Transverse colon (tissue), 3 donors: ENCODE measurements around the gene MAN1C1.

ENCODE experiments used
- EP300 ChIP-seq: sonication (generic); formaldehyde crosslinking; IDR thresholded peaks from one replicate; pipeline ENCODE4 v1.6.1; 2017; ENCODE audit warnings: antibody characterized with exemption, low read depth
- TF ChIP-seq, protein P1 (sequence below), 5 experiments: fragments of 200-600 bp in 3 of 5; fragments of 450-650 bp in 2 of 5; sonication (generic) in 3 of 5; IDR thresholded peaks; 1 replicate in 2 of 5; 2 replicates in 3 of 5; pipeline ENCODE4 v1.5.1; 2016 to 2017; ENCODE audit warnings: antibody characterized with exemption in 5 of 5, inconsistent platforms in 3 of 5, mild to moderate bottlenecking in 2 of 5, moderate library complexity in 1 of 5

DNA sequence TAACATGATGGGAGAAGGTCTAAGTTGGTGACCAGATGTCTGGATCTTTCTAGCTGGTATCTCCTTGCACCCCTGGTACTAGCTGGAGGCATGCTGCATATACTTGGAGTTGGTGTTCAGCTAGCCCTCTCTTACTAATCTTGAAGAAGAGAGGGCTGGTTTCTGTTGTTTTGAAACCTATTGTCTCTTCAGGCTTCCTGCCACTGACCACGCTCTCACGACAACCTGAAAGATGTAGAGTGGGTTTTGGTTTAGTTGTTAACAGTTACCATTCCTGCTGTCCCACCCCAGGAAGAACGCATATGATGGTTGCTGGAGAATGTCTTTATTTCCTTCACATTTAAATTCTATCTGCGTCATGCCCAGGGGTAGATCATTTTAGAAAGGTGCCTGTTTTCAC lies 3.6 kb downstream of the MAN1C1 start:
- TF ChIP-seq, protein P1, sequence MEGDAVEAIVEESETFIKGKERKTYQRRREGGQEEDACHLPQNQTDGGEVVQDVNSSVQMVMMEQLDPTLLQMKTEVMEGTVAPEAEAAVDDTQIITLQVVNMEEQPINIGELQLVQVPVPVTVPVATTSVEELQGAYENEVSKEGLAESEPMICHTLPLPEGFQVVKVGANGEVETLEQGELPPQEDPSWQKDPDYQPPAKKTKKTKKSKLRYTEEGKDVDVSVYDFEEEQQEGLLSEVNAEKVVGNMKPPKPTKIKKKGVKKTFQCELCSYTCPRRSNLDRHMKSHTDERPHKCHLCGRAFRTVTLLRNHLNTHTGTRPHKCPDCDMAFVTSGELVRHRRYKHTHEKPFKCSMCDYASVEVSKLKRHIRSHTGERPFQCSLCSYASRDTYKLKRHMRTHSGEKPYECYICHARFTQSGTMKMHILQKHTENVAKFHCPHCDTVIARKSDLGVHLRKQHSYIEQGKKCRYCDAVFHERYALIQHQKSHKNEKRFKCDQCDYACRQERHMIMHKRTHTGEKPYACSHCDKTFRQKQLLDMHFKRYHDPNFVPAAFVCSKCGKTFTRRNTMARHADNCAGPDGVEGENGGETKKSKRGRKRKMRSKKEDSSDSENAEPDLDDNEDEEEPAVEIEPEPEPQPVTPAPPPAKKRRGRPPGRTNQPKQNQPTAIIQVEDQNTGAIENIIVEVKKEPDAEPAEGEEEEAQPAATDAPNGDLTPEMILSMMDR (IDR thresholded peaks at IDR 0.05): no peak
- TF ChIP-seq EP300: no peak
